Body of pancreas (tissue), 4 donors: Measurements from ENCODE around the gene STARD9. TPM values are rescaled to one million over a fixed set of nuclear protein-coding genes. Genes with fewer than 3 reads are reported as not detected.
A peak's percentile ranks its signal among the peaks of the same experiment; 100 is the strongest.

Experiments used
- ATAC-seq: fragments of 150-250 bp; one replicate; pipeline ENCODE4 v1.9.1; 2016
- DNase-seq, 4 donors: peaks; one replicate each; pipeline ENCODE4 v3.0.0-alpha.2; 2019
- H3K27ac ChIP-seq, 4 donors: fragments of 200-600 bp; sonication (generic); 1 replicate in 3 of 4; 2 replicates in 1 of 4; pipeline versions ENCODE4 v1.5.1 to v1.6.1; 2016 to 2019; ENCODE audit warnings: mild to moderate bottlenecking in 1 of 4, mixed read lengths in 1 of 4, moderate library complexity in 1 of 4
- H3K27me3 ChIP-seq, 2 donors: fragments of 200-600 bp; sonication (generic); one replicate each; pipeline ENCODE4 v1.6.0; 2016; ENCODE audit warnings: mild to moderate bottlenecking in 1 of 2
- H3K36me3 ChIP-seq, 2 donors: fragments of 200-600 bp; sonication (generic); replicated peaks in 1 of 2; 2 replicates each; pipeline ENCODE4 v1.5.1; 2016; ENCODE audit warnings: low read depth in 2 of 2; ENCODE audit not compliant: insufficient read depth in 1 of 2
- H3K4me1 ChIP-seq: fragments of 200-600 bp; sonication (generic); one replicate; pipeline ENCODE4 v1.6.0; 2016
- H3K4me3 ChIP-seq, 2 donors: fragments of 200-600 bp; sonication (generic); 1 replicate in 1 of 2; 2 replicates in 1 of 2; pipeline ENCODE4 v1.5.1; 2016 to 2019
- H3K9me3 ChIP-seq, 3 donors: fragments of 200-600 bp; sonication (generic); 1 replicate in 2 of 3; 2 replicates in 1 of 3; pipeline ENCODE4 v1.5.1; 2016
- POLR2A ChIP-seq, 3 donors: fragments of 450-650 bp; IDR thresholded peaks; one replicate each; pipeline ENCODE4 v1.6.1; 2016; ENCODE audit warnings: antibody characterized with exemption in 3 of 3, mild to moderate bottlenecking in 2 of 3
- WGBS, 2 donors: methylation state at CpG; one replicate each; pipeline ENCODE4 v1.1.5; 2017; 5-methylcytosine and 5-hydroxymethylcytosine counted together
- intact Hi-C: fragments of 100-400 bp; cut with DNase I; formaldehyde crosslinking; loops from one replicate; pipeline ENCODE4 v1.15.1; 2023
- total RNA-seq, 2 donors: library from RNA; depleted of rRNA; stranded (reverse); fragments of >200 nt; gene quantifications; one replicate each; pipeline ENCODE4 v1.1.0, GENCODE V29; 2016
- TF ChIP-seq, protein P1 (sequence below), 7 experiments: fragments of 450-650 bp in 4 of 7; fragments of 200-600 bp in 3 of 7; sonication (generic) in 3 of 7; IDR thresholded peaks; one replicate each; pipeline ENCODE4 v1.5.1; 2016 to 2019; ENCODE audit warnings: antibody characterized with exemption in 7 of 7

Gene STARD9
- total RNA-seq, 2 donors from 2014 or later, result 1.3 to 4.7 TPM

DNA sequence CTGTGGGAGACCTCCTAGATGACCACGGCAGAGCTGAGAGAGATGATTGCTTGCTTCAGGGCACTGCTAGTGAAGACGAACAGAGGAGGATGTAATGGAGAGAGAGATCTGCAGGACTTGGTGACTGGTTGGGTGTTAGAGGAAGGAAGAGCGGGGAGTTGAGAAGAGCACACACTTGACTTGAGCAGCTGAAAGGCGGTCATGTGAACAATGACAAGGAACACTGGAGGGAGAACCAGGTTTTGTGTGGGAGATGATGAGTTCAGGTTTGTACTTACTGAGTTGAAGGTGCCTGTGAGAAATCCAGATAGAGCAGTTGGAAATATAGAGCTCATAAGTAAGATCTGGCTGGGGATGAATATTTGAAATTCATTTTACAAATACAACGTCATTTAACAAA lies 121.2 kb downstream of the STARD9 start:
- TF ChIP-seq, protein P1, sequence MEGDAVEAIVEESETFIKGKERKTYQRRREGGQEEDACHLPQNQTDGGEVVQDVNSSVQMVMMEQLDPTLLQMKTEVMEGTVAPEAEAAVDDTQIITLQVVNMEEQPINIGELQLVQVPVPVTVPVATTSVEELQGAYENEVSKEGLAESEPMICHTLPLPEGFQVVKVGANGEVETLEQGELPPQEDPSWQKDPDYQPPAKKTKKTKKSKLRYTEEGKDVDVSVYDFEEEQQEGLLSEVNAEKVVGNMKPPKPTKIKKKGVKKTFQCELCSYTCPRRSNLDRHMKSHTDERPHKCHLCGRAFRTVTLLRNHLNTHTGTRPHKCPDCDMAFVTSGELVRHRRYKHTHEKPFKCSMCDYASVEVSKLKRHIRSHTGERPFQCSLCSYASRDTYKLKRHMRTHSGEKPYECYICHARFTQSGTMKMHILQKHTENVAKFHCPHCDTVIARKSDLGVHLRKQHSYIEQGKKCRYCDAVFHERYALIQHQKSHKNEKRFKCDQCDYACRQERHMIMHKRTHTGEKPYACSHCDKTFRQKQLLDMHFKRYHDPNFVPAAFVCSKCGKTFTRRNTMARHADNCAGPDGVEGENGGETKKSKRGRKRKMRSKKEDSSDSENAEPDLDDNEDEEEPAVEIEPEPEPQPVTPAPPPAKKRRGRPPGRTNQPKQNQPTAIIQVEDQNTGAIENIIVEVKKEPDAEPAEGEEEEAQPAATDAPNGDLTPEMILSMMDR (IDR thresholded peaks at IDR 0.05), result no peak
- no peak for TF ChIP-seq POLR2A (IDR thresholded peaks at IDR 0.05)
- no peak overlapping the region for H3K4me3 ChIP-seq
- intact Hi-C loops, result no loop called here
- no peaks in the 10 kb centered on the region for H3K9me3 ChIP-seq
- H3K4me1 ChIP-seq, result no peaks in the 10 kb centered on the region
- no peaks in the 10 kb centered on the region for H3K27me3 ChIP-seq
- ATAC-seq, result no peak
- WGBS, 2 donors, result 67 to 72% methylated on average over 5 of the region's 5 CpGs
- no peak overlapping the region for H3K27ac ChIP-seq
- no peaks in the 10 kb centered on the region for H3K36me3 ChIP-seq
- no peak for DNase-seq

- H3K4me1 ChIP-seq, result no peaks in the 10 kb centered on the region
- 0 to 23% methylated on average over 2 to 4 of the region's 4 CpGs for WGBS, 2 donors
- H3K27me3 ChIP-seq, result no peaks in the 10 kb centered on the region
- H3K27ac ChIP-seq, result no peak overlapping the region
- intact Hi-C loops, result loop anchor here (5.0 kb wide), 1 partner anchor 223 kb away; no protein-coding TSS in a partner anchor
- peak; percentile 95 for ATAC-seq
- H3K4me3 ChIP-seq, result no peak overlapping the region
- TF ChIP-seq, protein P1 (IDR thresholded peaks at IDR 0.05), result peak; percentile 77 to 89 (median 86)
- TF ChIP-seq POLR2A (IDR thresholded peaks at IDR 0.05), result no peak
- DNase-seq, result peak; percentile 78 to 83 (median 80)
- H3K9me3 ChIP-seq, result no peaks in the 10 kb centered on the region
- H3K36me3 ChIP-seq, result no peaks in the 10 kb centered on the region
These were observed 129.1 kb downstream of the STARD9 start for GRCh38 chr15:42704492-42704926.

DNA sequence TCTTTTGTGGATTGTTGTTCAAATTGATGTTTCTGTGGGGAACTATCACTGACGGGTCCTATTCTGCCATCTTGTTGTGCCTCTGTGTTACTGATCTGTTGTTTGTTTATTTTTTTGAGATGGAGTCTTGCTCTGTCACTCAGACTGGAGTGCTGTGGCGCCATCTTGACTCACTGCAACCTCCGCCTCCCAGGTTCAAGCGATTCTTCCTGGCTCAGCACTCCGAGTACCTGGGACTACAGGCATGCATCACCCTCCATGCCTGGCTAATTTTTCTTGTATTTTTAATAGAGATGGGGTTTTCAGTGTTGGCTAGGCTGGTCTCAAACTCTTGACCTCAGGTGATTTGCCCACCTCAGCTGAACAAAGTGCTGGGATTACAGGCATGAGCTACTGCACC lies 129.9 kb downstream of the STARD9 start:
- no peak for ATAC-seq
- TF ChIP-seq, protein P1 (IDR thresholded peaks at IDR 0.05), result no peak
- no peak for TF ChIP-seq POLR2A (IDR thresholded peaks at IDR 0.05)
- Histone ChIP-seq H3K4me3 (no peak overlapping the region), H3K27ac (no peak overlapping the region), H3K9me3 (no peaks in the 10 kb centered on the region), H3K36me3 (no peaks in the 10 kb centered on the region), H3K27me3 (no peaks in the 10 kb centered on the region), H3K4me1 (no peaks in the 10 kb centered on the region)
- intact Hi-C loops, result no loop called here
- WGBS, 2 donors, result 87 to 89% methylated on average over 5 of the region's 5 CpGs
- DNase-seq, result no peak

GRCh38 chr15:42707068-42707467 lies 131.7 kb downstream of the STARD9 start:
- no peaks in the 10 kb centered on the region for H3K27me3 ChIP-seq
- TF ChIP-seq, protein P1 (IDR thresholded peaks at IDR 0.05), result no peak
- no peak for TF ChIP-seq POLR2A (IDR thresholded peaks at IDR 0.05)
- no peaks in the 10 kb centered on the region for H3K4me1 ChIP-seq
- intact Hi-C loops, result no loop called here
- no peak overlapping the region for H3K4me3 ChIP-seq
- DNase-seq (peak in 2 of 4 donors; percentile 14 to 41), ATAC-seq (peak; percentile 72)
- H3K9me3 ChIP-seq, result no peaks in the 10 kb centered on the region
- no peak overlapping the region for H3K27ac ChIP-seq
- H3K36me3 ChIP-seq, result no peaks in the 10 kb centered on the region
- 30 to 35% methylated on average over 2 of the region's 2 CpGs for WGBS, 2 donors

- no peaks in the 10 kb centered on the region for H3K4me1 ChIP-seq
- no peaks in the 10 kb centered on the region for H3K36me3 ChIP-seq
- no peaks in the 10 kb centered on the region for H3K27me3 ChIP-seq
- DNase-seq (peak in 1 of 4 donors; percentile 4), ATAC-seq (no peak)
- WGBS, 2 donors, result 52 to 68% methylated on average over 3 of the region's 3 CpGs
- intact Hi-C loops, result no loop called here
- H3K4me3 ChIP-seq, result no peak overlapping the region
- H3K27ac ChIP-seq, result no peak overlapping the region
- H3K9me3 ChIP-seq, result no peaks in the 10 kb centered on the region
- TF ChIP-seq, protein P1 (IDR thresholded peaks at IDR 0.05), result no peak
- TF ChIP-seq POLR2A (IDR thresholded peaks at IDR 0.05), result no peak
These were observed 132.6 kb downstream of the STARD9 start for GRCh38 chr15:42707873-42708544.
